H1 (cell line): Measurements from ENCODE around the gene RAB30. TPM values are rescaled to one million over a fixed set of nuclear protein-coding genes. Genes with fewer than 3 reads are reported as not detected.

Experiments
- CHD2 ChIP-seq: IDR thresholded peaks from 2 replicates; pipeline ENCODE4 v1.6.1; 2012; ENCODE audit warnings: low read length, improper control_type of control experiment
- CHD7 ChIP-seq: fragments of 300-600 bp; sonication (generic); IDR thresholded peaks from 2 replicates; pipeline ENCODE4 v1.7.1; 2012; ENCODE audit warnings: low read length, moderate library complexity, mild to moderate bottlenecking, inconsistent platforms; ENCODE audit not compliant: insufficient replicate concordance
- KDM5A ChIP-seq: fragments of 200-600 bp; IDR thresholded peaks from 2 replicates; pipeline ENCODE4 v1.7.1; 2012; ENCODE audit warnings: mild to moderate bottlenecking, low read length, inconsistent platforms, mixed read lengths
- SP2 ChIP-seq: IDR thresholded peaks from 2 replicates; pipeline ENCODE4 v1.6.1; 2012; ENCODE audit warnings: mild to moderate bottlenecking, low read length, inconsistent platforms
- polyA plus RNA-seq, 7 experiments: library from polyadenylated mRNA; depleted of rRNA in 3 of 7; stranded (reverse) in 5 of 7; unstranded in 2 of 7; fragments of >200 nt in 5 of 7; fragments of 200-250 nt in 2 of 7; gene quantifications; 1 replicate in 5 of 7; 2 replicates in 1 of 7; 4 replicates in 1 of 7; pipeline versions ENCODE4 v1.2.1 to v1.2.3, GENCODE V29; 2011 to 2013; ENCODE audit warnings: missing spikeins in 2 of 7, mixed read lengths in 2 of 7
- total RNA-seq: library from RNA; stranded (reverse); fragmentation: NEBNext Ultra II Directional; extraction: Animal tissue kit (Norgen Biotek cat#: 25700); gene quantifications from 2 replicates; pipeline ENCODE4 v1.2.1, GENCODE V29; 2021

The RAB30 gene
- total and polyA plus RNA-seq, 2 of the 8 experiments (the other 6 are each of a cell fraction or from before 2014, with no cell fraction given), result 1.6 to 11.7 TPM

GRCh38 chr11:82995754-82996398 lies 75.8 kb downstream of the RAB30 start (continued):
- TF ChIP-seq KDM5A, result no peak
- no peak for TF ChIP-seq CHD2
- no peak for TF ChIP-seq SP2
- TF ChIP-seq CHD7, result no peak
